Endodermal cell (in vitro differentiated cells): Measurements from ENCODE around the gene TGFBR3. TPM values are rescaled to one million over a fixed set of nuclear protein-coding genes. Genes with fewer than 3 reads are reported as not detected.

Source experiments
- DNase-seq: peaks from one replicate; pipeline ENCODE4 v3.0.0-alpha.2; 2017
- H3K27ac ChIP-seq: 2 replicates; pipeline ENCODE4 v1.5.1; 2013; ENCODE audit warnings: mild to moderate bottlenecking, low read depth, low read length, moderate library complexity
- H3K27me3 ChIP-seq: 2 replicates; pipeline ENCODE4 v1.6.1; 2013; ENCODE audit warnings: mild to moderate bottlenecking, low read length, moderate library complexity; ENCODE audit not compliant: insufficient read depth, control insufficient read depth, poor library complexity, severe bottlenecking
- H3K36me3 ChIP-seq: 2 replicates; pipeline ENCODE4 v1.7.0; 2013; ENCODE audit warnings: mild to moderate bottlenecking, low read length, moderate library complexity; ENCODE audit not compliant: control insufficient read depth, insufficient read depth
- H3K4me1 ChIP-seq: one replicate; pipeline ENCODE4 v1.7.0; 2013; ENCODE audit warnings: low read length; ENCODE audit not compliant: control insufficient read depth, insufficient read depth
- H3K4me3 ChIP-seq: 2 replicates; pipeline ENCODE4 v1.5.1; 2013; ENCODE audit warnings: mild to moderate bottlenecking, low read length, moderate library complexity
- H3K9ac ChIP-seq: 2 replicates; pipeline ENCODE4 v1.6.1; 2013; ENCODE audit warnings: mild to moderate bottlenecking, low read length, moderate library complexity; ENCODE audit not compliant: poor library complexity, severe bottlenecking; ENCODE audit errors: extremely low read depth
- H3K9me3 ChIP-seq: 2 replicates; pipeline ENCODE4 v1.6.1; 2013; ENCODE audit warnings: mild to moderate bottlenecking, low read length, moderate library complexity; ENCODE audit not compliant: control insufficient read depth
- H3K27ac Mint-ChIP-seq: 2 replicates; pipeline ENCODE4 v1.8.0; 2020; ENCODE audit warnings: mixed read lengths
- H3K27me3 Mint-ChIP-seq: 2 replicates; pipeline ENCODE4 v1.8.0; 2021; ENCODE audit warnings: mild to moderate bottlenecking, mixed read lengths; ENCODE audit not compliant: insufficient read depth
- H3K36me3 Mint-ChIP-seq: 2 replicates; pipeline ENCODE4 v1.8.0; 2020; ENCODE audit warnings: low read depth, mixed read lengths
- H3K4me1 Mint-ChIP-seq: 2 replicates; pipeline ENCODE4 v1.8.0; 2020; ENCODE audit warnings: mixed read lengths
- H3K4me3 Mint-ChIP-seq: 2 replicates; pipeline ENCODE4 v1.8.0; 2020; ENCODE audit warnings: mild to moderate bottlenecking, moderate library complexity, mixed read lengths
- H3K9me3 Mint-ChIP-seq: 2 replicates; pipeline ENCODE4 v1.8.0; 2020; ENCODE audit warnings: mild to moderate bottlenecking, mixed read lengths
- CTCF ChIP-seq: fragments of 200-600 bp; sonication (generic); conservative IDR thresholded peaks from 2 replicates; pipeline ENCODE4 v1.5.0; 2021; ENCODE audit warnings: antibody characterized with exemption, mild to moderate bottlenecking
- WGBS, 2 experiments: methylation state at CpG; one replicate each; pipeline versions ENCODE4 v1.1.5 to v1.1.7; 2013; ENCODE audit warnings: missing lambda C conversion rate in 2 of 2, mixed read lengths in 1 of 2; ENCODE audit not compliant: insufficient coverage in 1 of 2, insufficient read length in 1 of 2; 5-methylcytosine and 5-hydroxymethylcytosine counted together
- total RNA-seq, 2 donors: library from RNA; stranded (reverse); fragmentation: NEBNext Ultra II Directional in 1 of 2; extraction: Animal tissue kit (Norgen Biotek cat#: 25700) in 1 of 2; gene quantifications; 2 replicates in 1 of 2; 3 replicates in 1 of 2; pipeline ENCODE4 v1.2.1, GENCODE V29; 2021

TGFBR3 gene
- total RNA-seq, 2 donors from 2014 or later: 8.1 to 8.5 TPM

DNA sequence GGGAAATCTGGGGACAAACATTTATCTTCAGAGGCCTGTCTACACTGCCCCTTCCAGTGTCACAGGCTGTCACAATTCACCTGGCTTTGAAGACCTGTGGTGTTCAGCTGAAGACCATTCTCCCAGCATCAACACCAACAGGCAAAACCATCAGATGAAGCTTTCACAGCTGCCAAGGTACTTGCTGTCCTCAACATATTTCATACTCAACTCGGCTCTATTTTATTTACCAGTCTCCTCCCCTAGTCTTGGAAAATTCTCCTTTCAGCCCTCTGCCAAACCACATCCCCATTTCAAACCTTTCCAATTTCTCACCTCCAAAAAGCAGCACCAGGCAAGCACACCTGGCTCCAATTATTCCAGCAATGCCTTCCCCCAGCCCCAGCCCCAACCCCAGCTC, 108.8 kb downstream of the TGFBR3 start:
- peaks cover 7% of the 10 kb centered on the region for H3K27me3 Mint-ChIP-seq
- no peak for TF ChIP-seq CTCF
- Histone ChIP-seq H3K4me1 (peaks cover 3% of the 10 kb centered on the region), H3K27me3 (no peaks in the 10 kb centered on the region), H3K4me3 (no peak overlapping the region), H3K27ac (no peak overlapping the region), H3K9me3 (no peaks in the 10 kb centered on the region), H3K36me3 (no peaks in the 10 kb centered on the region), H3K9ac (no peak overlapping the region)
- no peak overlapping the region for H3K4me3 Mint-ChIP-seq
- no peak for DNase-seq
- peaks cover 35% of the 10 kb centered on the region for H3K4me1 Mint-ChIP-seq
- no peak overlapping the region for H3K27ac Mint-ChIP-seq
- no peaks in the 10 kb centered on the region for H3K9me3 Mint-ChIP-seq
- no peaks in the 10 kb centered on the region for H3K36me3 Mint-ChIP-seq
- WGBS, 2 experiments: 95% methylated on average over 1 of the region's 1 CpG; no CpG with 5 or more reads in 1 of the 2 experiments

DNA sequence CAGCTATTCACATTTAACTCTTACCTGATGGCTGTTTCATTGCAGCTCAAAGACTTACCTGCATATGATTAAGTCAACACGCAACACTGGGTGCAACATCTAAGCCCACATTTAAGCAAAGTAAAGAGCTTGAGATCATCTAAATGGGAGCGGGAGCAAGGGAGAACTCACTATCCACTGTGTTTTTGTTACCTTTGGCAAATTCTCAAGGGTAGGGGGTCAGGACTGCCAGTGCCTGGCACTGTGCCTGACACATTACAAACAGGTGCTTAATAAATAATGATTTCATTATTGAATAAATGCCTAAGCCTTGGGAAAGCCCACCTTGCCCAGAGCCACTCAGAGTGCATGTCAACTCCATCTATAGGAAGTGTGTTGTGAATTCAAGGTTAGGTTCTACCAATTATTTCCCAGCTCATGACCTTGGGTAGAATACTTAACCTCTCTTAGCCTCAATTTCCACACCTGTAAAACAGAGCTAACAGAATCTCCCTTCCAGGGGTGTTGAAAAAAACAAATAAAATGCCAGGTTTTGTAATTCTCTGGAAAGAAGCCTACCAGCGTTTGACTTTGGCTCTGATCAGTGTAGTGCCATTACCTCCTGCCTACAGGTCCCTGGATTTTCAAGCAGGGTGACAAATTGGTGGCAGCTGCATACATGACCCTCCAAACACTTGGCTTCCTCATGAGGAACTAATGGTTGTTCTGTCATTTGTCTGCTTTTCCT, 109.7 kb downstream of the TGFBR3 start:
- Mint-ChIP-seq H3K27me3 (peaks cover 7% of the 10 kb centered on the region), H3K9me3 (peaks cover 3% of the 10 kb centered on the region), H3K36me3 (no peaks in the 10 kb centered on the region), H3K4me3 (no peak overlapping the region), H3K4me1 (peaks cover 37% of the 10 kb centered on the region), H3K27ac (peak overlapping the region; percentile 14)
- WGBS, 2 experiments: 89 to 94% methylated on average over 2 to 3 of the region's 3 CpGs
- no peak overlapping the region for H3K4me3 ChIP-seq
- DNase-seq: no peak
- H3K9me3 ChIP-seq: no peaks in the 10 kb centered on the region
- peaks cover 3% of the 10 kb centered on the region for H3K4me1 ChIP-seq
- no peak overlapping the region for H3K9ac ChIP-seq
- H3K27ac ChIP-seq: no peak overlapping the region
- no peaks in the 10 kb centered on the region for H3K36me3 ChIP-seq
- H3K27me3 ChIP-seq: no peaks in the 10 kb centered on the region
- TF ChIP-seq CTCF: no peak

DNA sequence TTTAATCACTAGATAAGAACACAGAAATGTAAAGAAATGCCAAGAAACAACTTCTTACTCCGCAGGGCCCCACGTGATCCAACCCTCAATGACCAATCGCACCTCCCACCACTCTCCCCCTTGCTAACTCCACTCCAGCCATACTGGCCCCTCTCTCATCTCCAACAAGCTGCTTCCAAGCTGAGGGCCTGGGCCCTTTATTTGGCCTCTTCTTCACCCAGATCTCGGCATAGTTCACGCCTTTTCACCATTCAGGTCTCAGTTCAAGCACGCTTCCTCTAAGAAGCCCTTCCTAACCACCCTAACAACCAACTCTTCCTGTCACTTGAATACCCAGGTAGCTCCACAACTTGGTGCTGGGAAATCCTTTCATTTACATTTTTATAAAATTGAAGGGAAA, 110.7 kb downstream of the TGFBR3 start:
- DNase-seq: no peak
- Mint-ChIP-seq H3K9me3 (peaks cover 3% of the 10 kb centered on the region), H3K27ac (no peak overlapping the region)

More for the DNA sequence above, 110.7 kb downstream of the TGFBR3 start:
- no peaks in the 10 kb centered on the region for H3K27me3 ChIP-seq
- H3K4me3 ChIP-seq: no peak overlapping the region
- Mint-ChIP-seq H3K27me3 (peaks cover 7% of the 10 kb centered on the region), H3K4me1 (peaks cover 43% of the 10 kb centered on the region), H3K4me3 (no peak overlapping the region), H3K36me3 (no peaks in the 10 kb centered on the region)
- no peak overlapping the region for H3K9ac ChIP-seq
- H3K4me1 ChIP-seq: peaks cover 3% of the 10 kb centered on the region
- H3K27ac ChIP-seq: no peak overlapping the region
- H3K36me3 ChIP-seq: no peaks in the 10 kb centered on the region
- H3K9me3 ChIP-seq: no peaks in the 10 kb centered on the region
- 93 to 94% methylated on average over 6 of the region's 6 CpGs for WGBS, 2 experiments
- no peak for TF ChIP-seq CTCF
